DMS79 treated with DMSO at 0.1 percent for 48 hours (cell line): ENCODE measurements around the gene UBE2G1.
"Not testable (repeated sequence)": the region's sequence is repeated elsewhere in the genome, so short reads cannot be mapped to it uniquely, and the experiment has no call there.

Experiments used
- DNase-seq: peaks from one replicate; lab custom pipeline; 2025; lab: John Stamatoyannopoulos, UW

Gene UBE2G1

DNA sequence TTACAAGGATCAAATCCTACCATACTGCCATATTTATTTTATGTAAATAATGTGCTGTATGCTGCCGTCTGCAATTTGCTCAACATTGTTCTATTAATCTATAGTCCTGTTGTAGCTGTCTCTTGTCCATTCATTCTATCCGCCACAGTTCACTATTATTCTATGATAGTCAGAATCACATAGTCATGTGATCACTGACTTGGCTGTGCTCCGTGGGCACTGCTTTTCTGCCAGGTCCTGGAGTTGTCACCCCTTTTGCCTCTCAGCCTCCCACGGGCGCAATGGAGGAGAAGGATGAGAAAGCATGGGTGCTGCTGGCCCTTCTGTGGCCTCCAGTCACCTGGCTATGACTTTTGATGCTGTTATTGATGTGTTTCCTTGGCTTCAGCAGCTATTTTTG lies 65.4 kb downstream of the UBE2G1 start:
- no peak for DNase-seq

- no peak for DNase-seq
These were observed 69.1 kb downstream of the UBE2G1 start for GRCh38 chr17:4297351-4297750.

- DNase-seq = no peak
These were observed 70.8 kb downstream of the UBE2G1 start for GRCh38 chr17:4295686-4296085.

DNA sequence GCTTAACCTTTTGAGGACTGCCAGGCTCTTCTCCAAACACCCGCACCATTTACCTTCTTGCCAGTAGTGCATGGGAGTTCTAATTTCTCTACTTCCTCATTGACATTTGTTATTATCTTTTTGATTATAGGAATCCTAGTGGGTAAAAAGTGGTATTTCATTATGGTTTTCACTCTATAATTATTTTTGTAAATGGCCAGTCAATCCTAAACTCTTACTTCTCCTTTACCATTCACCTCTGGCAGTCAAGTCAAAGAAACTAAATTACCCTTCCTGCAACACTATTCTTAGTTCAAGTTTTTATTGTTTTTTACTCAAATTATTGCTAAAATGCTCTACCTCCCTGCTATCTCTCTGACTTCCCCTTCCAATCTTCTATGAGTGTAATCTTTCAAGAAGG lies 72.9 kb downstream of the UBE2G1 start:
- DNase-seq = no peak

DNA sequence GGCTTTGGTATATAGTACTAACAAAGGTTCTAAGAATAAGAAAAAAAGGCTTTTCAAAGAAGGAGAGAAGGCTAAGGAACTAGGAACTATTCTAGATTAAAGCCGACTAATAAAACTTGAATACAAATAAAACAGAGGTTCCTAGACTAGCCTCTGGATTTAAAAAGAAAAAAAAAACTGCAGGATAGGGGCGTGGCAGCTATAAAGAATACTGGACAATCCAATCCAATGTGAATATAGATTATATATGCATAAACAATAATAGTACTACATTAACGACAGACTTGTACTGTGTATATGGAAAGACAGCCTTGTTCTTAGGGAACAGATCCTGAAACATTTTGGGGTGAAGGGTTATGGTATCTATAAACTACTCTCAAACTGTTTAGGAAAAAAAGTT lies 78.8 kb downstream of the UBE2G1 start:
- no peak for DNase-seq

DNA sequence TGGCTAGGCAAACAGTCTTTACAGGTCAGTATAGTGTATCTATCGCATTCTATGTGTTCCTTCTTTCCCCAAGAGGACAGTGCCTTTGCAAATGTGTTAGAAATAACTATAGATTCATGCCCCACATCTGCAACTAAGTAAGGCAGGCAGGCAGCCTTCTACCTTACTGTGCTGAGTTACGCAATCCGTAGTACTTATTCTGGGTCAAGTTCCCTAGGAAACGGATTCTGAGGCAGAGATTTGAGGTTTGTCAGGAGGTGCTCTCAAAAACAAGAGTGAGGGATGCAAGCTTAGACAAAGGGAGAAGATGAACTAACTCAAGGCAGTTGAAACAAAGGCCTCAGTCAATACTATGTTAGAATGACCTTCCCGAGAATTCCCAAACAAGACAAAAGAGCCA lies 90.0 kb downstream of the UBE2G1 start:
- DNase-seq = no peak

- DNase-seq = no peak
These were observed 93.5 kb downstream of the UBE2G1 start for GRCh38 chr17:4272972-4273368.

- no peak for DNase-seq
These were observed 94.1 kb downstream of the UBE2G1 start for GRCh38 chr17:4272213-4272971.

DNA sequence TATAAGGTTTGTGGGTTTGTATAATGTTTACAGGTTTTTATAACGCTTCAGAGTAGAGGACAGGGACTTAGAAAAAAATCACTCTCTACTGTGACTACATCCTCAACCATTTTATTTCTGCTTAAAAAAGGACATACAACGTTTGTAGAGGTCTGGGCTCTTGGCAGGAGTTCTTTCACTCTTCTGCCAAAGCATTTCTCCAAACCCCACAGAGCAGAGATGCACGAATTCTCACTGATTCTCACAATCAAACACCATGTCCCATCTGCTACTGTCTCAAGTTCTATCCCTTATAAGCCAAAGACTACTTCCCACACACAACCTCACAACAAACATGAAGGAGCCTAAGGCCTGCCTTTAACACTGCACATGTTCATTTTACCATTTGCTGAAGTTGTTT lies 95.7 kb downstream of the UBE2G1 start:
- no peak for DNase-seq

- DNase-seq = no peak
These were observed 96.6 kb downstream of the UBE2G1 start for GRCh38 chr17:4269915-4270314.

- no peak for DNase-seq
These were observed 99.1 kb downstream of the UBE2G1 start for GRCh38 chr17:4267402-4267801.

DNA sequence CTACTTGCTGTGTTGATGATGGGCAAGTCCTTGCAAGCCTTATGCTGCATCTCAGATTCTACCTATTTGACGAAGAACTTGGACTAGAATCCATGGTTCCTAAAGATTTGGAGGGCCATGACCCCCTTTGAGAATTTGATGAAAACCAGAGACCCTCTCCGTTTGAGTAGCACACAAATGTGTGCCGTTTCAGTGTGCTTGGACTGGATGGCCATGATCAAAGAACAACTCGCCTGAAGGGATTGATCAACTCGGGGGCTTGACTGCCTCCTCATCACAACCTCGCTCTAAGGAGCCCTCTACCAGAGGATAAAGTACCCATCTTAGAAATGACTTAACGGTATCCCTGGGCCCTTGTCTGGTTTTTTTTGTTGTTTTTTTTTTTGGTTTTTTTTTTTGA lies 99.9 kb downstream of the UBE2G1 start:
- DNase-seq = no peak

DNA sequence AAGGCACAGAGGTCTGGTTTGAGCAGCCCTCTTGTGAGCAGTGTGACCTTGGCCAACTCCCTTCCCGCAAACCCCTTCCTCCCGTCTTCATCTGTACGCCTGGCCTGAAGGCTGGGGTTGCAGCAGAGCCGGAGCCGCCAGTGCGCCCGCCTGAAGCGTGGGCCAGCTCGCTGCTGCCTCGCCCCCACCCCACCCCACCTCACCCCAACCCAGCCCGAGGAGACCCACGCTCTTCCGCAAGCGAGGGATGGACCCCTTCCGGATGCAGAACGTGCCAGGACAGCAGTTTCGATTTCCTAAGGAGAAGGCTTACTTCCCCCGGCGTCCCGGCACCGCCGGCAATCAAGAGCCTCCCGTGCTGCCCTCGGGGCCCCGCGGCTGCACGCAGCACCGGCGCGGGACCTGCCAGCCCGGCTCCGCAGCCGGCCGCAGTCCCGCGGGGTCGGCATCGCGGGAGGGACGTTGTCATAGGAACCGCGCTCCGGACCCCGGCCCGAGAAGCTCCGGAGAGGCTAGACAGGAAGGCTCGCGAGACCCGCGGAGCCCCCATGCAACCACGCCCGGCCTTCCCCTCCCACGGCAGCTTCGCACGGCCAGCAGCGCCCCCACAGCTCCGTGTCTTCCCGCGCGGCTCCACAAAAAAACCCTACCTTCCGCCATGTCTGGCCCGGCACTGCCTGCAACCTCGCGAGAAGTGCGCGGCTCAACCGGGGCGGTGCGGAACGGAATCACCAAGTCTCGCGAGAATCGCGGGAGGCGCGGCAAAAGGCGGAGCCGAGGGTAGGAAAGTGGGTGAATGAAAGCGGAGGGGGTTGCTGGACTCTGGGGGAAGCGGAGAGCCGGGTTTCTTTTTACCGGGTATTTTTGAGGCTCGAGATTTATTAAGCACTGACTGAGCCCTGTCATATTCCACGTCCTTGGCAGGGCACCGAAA lies 102.9 kb downstream of the UBE2G1 start, which contains the start of gene ANKFY1:
TSS of gene ANKFY1 (minus strand) at position 698 of the 934 bp plus-strand sequence. CDS start at position 660, 38 bp downstream.
- DNase-seq = peak; percentile 95

DNA sequence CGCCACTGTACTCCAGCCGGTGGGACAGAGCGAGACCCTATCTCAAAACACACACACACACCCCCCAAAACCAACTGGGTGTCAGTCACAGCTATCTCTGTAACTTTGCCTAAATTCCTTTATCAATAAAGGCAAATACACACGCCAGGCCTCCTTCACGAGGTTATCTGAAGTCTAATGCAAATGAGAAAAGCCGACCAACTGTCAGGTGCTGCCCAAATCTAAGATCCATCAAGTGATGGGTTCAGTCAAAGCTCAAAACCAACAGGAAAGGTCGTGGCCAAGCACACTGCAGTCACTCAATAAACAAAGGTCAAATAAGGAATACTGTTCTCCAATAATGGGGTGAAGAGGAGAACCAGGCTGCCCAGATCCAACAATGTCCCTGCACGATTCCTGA lies 103.8 kb downstream of the UBE2G1 start:
- DNase-seq = peak; percentile 36

DNA sequence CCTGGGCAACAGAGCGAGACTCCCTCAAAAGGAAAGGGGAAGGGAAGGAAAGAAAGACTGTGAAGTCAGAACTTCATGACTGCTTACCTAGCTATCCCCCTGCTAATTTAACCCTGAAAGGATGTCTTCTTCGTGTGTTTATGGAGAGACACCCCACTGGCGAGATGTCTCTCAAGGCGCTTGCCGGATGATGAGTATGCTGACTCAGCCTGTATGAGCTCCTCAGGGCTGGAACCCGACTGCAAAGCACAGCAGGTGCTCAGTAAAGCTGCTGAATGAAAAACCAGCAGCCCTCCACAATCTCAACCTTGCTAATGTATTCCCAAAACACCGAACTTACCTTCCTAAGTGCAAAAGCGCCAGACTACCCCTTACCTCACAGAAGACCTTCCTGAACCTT lies 105.0 kb downstream of the UBE2G1 start:
- DNase-seq = no peak

DNA sequence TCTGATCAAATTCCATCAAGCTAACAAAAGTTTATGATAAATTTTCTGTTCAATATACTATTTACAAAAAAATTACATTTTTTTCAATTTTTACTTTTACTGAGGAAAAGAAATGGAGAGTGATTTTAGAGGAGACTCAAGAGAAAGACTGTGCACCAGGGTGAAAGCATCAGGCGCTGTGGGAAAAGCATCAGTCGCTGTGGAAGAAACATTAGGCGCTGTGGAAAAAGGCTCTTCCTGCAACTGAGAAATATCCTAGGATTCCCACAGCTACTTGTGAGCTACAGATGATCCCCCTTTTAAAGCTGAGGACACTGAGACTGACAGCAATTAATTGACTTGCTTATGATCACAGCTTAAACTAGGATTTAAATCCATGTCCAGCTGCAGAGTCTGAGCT lies 107.6 kb downstream of the UBE2G1 start:
- DNase-seq = no peak

GRCh38 chr17:4256952-4257351 lies 109.5 kb downstream of the UBE2G1 start:
- DNase-seq = no peak

DNA sequence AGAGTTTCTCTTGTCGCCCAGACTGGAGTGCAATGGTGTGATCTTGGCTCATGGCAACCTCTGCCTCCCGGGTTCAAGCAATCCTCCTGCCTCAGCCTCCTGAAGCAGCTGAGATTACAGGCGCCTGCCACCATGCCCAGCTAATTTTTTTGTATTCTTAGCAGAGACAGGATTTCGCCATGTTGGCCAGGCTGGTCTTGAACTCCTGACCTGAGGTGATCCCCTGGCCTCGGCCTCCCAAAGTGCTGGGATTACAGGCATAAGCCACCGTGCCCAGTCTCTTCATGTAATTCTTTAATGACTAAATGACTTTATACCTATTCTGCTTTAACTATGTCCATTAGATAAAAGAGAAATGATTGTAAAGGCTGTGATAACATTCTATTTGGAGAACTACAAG lies 111.2 kb downstream of the UBE2G1 start:
- DNase-seq = not testable (repeated sequence)

DNA sequence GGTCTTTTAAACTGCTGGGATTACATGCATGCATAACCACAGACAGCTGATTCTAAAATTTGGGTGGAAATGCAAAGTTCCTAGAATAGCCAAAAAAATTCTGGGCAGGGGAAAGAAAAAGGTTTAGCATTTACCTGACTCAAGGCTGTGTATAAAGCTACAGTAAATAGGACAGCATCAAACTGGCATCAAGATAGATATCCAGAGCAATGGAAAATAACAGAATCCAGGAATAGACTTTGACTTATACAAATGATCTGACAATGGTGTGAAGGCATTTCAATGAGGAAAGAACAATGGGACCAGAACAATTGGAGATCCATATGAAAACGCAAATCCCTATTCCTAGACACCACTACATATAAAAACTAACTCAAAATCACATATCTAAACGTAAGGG lies 115.6 kb downstream of the UBE2G1 start:
- no peak for DNase-seq

GRCh38 chr17:4249452-4250029 lies 116.9 kb downstream of the UBE2G1 start:
- peak; percentile 63 for DNase-seq

DNA sequence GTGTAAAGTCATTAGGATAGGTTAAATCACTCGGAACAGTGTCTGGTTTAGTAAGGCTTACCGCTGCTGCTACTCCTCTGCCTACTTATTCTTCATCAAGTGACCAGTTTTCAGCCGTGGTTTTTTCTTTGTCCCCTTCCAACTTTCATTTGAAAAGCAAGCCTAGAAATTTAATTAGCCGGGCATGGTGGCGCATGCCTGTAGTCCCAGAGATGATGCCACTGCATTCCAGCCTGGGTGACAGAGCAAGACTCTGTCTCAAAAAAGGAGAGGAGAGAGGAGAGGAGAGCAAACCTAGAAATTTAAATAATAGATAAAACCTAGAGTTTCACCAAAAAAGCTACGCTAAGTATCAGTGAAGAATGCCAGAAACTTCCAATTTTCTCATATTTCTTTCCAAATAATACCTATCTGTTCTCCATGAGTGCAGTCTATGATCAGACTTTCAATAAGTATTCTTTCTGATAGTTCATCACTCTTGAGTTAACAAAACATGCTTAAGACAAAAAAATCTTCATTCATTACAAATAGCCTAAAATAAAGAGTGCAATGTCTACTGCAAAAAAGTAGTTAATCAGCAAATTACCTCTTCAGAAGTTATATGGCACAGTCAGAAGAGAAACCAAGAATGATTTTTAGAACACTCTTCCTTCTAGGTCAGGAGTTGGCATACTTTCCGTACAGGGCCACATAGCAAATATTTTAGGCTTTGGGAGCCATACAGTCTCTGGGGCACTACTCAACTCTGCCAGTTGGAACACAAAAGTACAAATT lies 117.8 kb downstream of the UBE2G1 start:
- no peak for DNase-seq

- peak; percentile 71 for DNase-seq
These were observed 118.5 kb downstream of the UBE2G1 start for GRCh38 chr17:4247971-4248388.
